Liver (tissue), 9 donors: ENCODE results near the gene MDM2. TPM values are rescaled to one million over a fixed set of nuclear protein-coding genes. Genes with fewer than 3 reads are reported as not detected.

ENCODE experiments used
- DNase-seq: peaks from one replicate; pipeline ENCODE4 v3.0.0-alpha.2; 2017; ENCODE audit warnings: low spot score
- H3K27ac ChIP-seq, 2 donors: one replicate each; pipeline ENCODE4 v1.7.0; 2013; ENCODE audit warnings: inconsistent platforms in 2 of 2, low read length in 2 of 2, control low read depth in 1 of 2, low read depth in 1 of 2, mild to moderate bottlenecking in 1 of 2
- H3K27me3 ChIP-seq, 4 donors: one replicate each; pipeline versions ENCODE4 v1.6.1 to v1.7.0; 2013; ENCODE audit warnings: low read length in 3 of 4, inconsistent platforms in 1 of 4, mild to moderate bottlenecking in 1 of 4, moderate library complexity in 1 of 4; ENCODE audit not compliant: control insufficient read depth in 4 of 4, insufficient read depth in 4 of 4
- H3K36me3 ChIP-seq, 4 donors: one replicate each; pipeline versions ENCODE4 v1.6.1 to v1.7.0; 2013; ENCODE audit warnings: low read length in 3 of 4, mild to moderate bottlenecking in 3 of 4, low read depth in 1 of 4, moderate library complexity in 1 of 4; ENCODE audit not compliant: control insufficient read depth in 4 of 4, insufficient read depth in 3 of 4
- H3K4me1 ChIP-seq, 4 donors: one replicate each; pipeline versions ENCODE4 v1.6.1 to v1.7.0; 2013; ENCODE audit warnings: low read length in 3 of 4, mild to moderate bottlenecking in 3 of 4, moderate library complexity in 1 of 4; ENCODE audit not compliant: control insufficient read depth in 4 of 4, insufficient read depth in 4 of 4
- H3K4me3 ChIP-seq, 3 donors: one replicate each; pipeline versions ENCODE4 v1.6.1 to v1.7.0; 2013; ENCODE audit warnings: low read length in 3 of 3, control low read depth in 1 of 3, low read depth in 1 of 3, mild to moderate bottlenecking in 1 of 3
- H3K9ac ChIP-seq, 2 donors: one replicate each; pipeline ENCODE4 v1.7.0; 2013; ENCODE audit warnings: low read length in 2 of 2, mild to moderate bottlenecking in 2 of 2, moderate library complexity in 2 of 2, control low read depth in 1 of 2, low read depth in 1 of 2
- H3K9me3 ChIP-seq, 4 donors: one replicate each; pipeline versions ENCODE4 v1.6.1 to v1.7.0; 2013; ENCODE audit warnings: low read length in 3 of 4; ENCODE audit not compliant: control insufficient read depth in 4 of 4
- CTCF ChIP-seq: fragments of 150-350 bp; IDR thresholded peaks from 2 replicates; pipeline ENCODE4 v1.5.1; 2017; ENCODE audit warnings: improper control_type of control experiment, low read depth, low read length; ENCODE audit not compliant: missing input control
- EGR1 ChIP-seq, 2 donors: IDR thresholded peaks; 2 replicates each; pipeline ENCODE4 v1.6.1; 2016 to 2018; ENCODE audit warnings: antibody characterized with exemption in 2 of 2, low read depth in 2 of 2
- FOXA1 ChIP-seq: IDR thresholded peaks from 2 replicates; pipeline ENCODE4 v1.6.1; 2016; ENCODE audit warnings: antibody characterized with exemption
- FOXA2 ChIP-seq: IDR thresholded peaks from 2 replicates; pipeline ENCODE4 v1.6.1; 2016; ENCODE audit warnings: antibody characterized with exemption
- GABPA ChIP-seq, 2 donors: IDR thresholded peaks in 1 of 2; conservative IDR thresholded peaks in 1 of 2; 2 replicates each; pipeline ENCODE4 v1.6.1; 2016; ENCODE audit warnings: antibody characterized with exemption in 2 of 2, mild to moderate bottlenecking in 1 of 2, moderate library complexity in 1 of 2
- HNF4A ChIP-seq, 2 donors: conservative IDR thresholded peaks; 2 replicates each; pipeline ENCODE4 v1.6.1; 2016; ENCODE audit warnings: antibody characterized with exemption in 2 of 2, mild to moderate bottlenecking in 2 of 2
- HNF4G ChIP-seq: IDR thresholded peaks from 2 replicates; pipeline ENCODE4 v1.6.1; 2016; ENCODE audit warnings: antibody characterized with exemption
- JUND ChIP-seq, 2 donors: IDR thresholded peaks; 2 replicates each; pipeline ENCODE4 v1.6.1; 2016; ENCODE audit warnings: antibody characterized with exemption in 2 of 2
- NR2F2 ChIP-seq: IDR thresholded peaks from 2 replicates; pipeline ENCODE4 v1.6.1; 2016; ENCODE audit warnings: antibody characterized with exemption
- RAD21 ChIP-seq, 2 donors: IDR thresholded peaks; 2 replicates each; pipeline ENCODE4 v1.6.1; 2016; ENCODE audit warnings: antibody characterized with exemption in 2 of 2, mild to moderate bottlenecking in 2 of 2
- REST ChIP-seq: IDR thresholded peaks from 2 replicates; pipeline ENCODE4 v1.6.1; 2016; ENCODE audit warnings: antibody characterized with exemption, mild to moderate bottlenecking
- RXRA ChIP-seq, 2 donors: IDR thresholded peaks; 2 replicates each; pipeline ENCODE4 v1.6.1; 2017 to 2018; ENCODE audit warnings: antibody characterized with exemption in 2 of 2, mild to moderate bottlenecking in 1 of 2
- SP1 ChIP-seq: IDR thresholded peaks from 2 replicates; pipeline ENCODE4 v1.6.1; 2018; ENCODE audit warnings: antibody characterized with exemption, mild to moderate bottlenecking
- TAF1 ChIP-seq: conservative IDR thresholded peaks from 2 replicates; pipeline ENCODE4 v1.6.1; 2016; ENCODE audit warnings: antibody characterized with exemption, mild to moderate bottlenecking
- YY1 ChIP-seq: IDR thresholded peaks from 2 replicates; pipeline ENCODE4 v1.6.1; 2016; ENCODE audit warnings: antibody characterized with exemption, mild to moderate bottlenecking
- WGBS: extraction: QIAGEN DNeasy Blood & Tissue Kit; methylation state at CpG from one replicate; pipeline ENCODE4 v1.1.7; 2013; 5-methylcytosine and 5-hydroxymethylcytosine counted together
- polyA plus RNA-seq, 2 donors: library from polyadenylated mRNA; stranded (reverse) in 1 of 2; unstranded in 1 of 2; fragments of 200-250 nt in 1 of 2; fragments of >200 nt in 1 of 2; fragmentation: Nextera tagmentation in 1 of 2; extraction: Ambion mirVana in 1 of 2; gene quantifications; one replicate each; pipeline versions ENCODE4 v1.2.1 to v1.2.3, GENCODE V29; 2013 to 2015
- total RNA-seq, 2 donors: library from RNA; depleted of rRNA; stranded (reverse); fragments of >200 nt; gene quantifications; one replicate each; pipeline ENCODE4 v1.2.3, GENCODE V29; 2014
- TF ChIP-seq, protein P1 (sequence below): IDR thresholded peaks from 2 replicates; pipeline ENCODE4 v1.6.1; 2016; ENCODE audit warnings: antibody characterized with exemption
- TF ChIP-seq, protein P2 (sequence below): IDR thresholded peaks from 2 replicates; pipeline ENCODE4 v1.6.1; 2016; ENCODE audit warnings: antibody characterized with exemption
- TF ChIP-seq, protein P3 (sequence below): IDR thresholded peaks from 2 replicates; pipeline ENCODE4 v1.6.1; 2016; ENCODE audit warnings: antibody characterized with exemption
- donor health status: healthy.
- donor health status: healthy.
- donor health status: healthy.
- donor health status: healthy.
- donor health status: healthy.

MDM2 gene
- total and polyA plus RNA-seq, 4 donors, result 10.1 to 69.4 (median 36.9) TPM

GRCh38 chr12:68855111-68855510 is 47.1 kb downstream of the MDM2 start:
- TF ChIP-seq GABPA (IDR thresholded peaks at IDR 0.05 in 1 of 2, conservative IDR thresholded peaks at IDR 0.05 in 1 of 2) (no peak), SP1 (no peak), HNF4G (no peak), NR2F2 (no peak), HNF4A (conservative IDR thresholded peaks at IDR 0.05) (no peak), EGR1 (IDR thresholded peaks at IDR 0.05; ENCODE audit: low read depth in 2 of 2) (no peak), FOXA2 (no peak), JUND (IDR thresholded peaks at IDR 0.05) (no peak), FOXA1 (no peak), CTCF (no peak)
- TF ChIP-seq, protein P1, sequence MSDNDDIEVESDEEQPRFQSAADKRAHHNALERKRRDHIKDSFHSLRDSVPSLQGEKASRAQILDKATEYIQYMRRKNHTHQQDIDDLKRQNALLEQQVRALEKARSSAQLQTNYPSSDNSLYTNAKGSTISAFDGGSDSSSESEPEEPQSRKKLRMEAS, result no peak
- H3K36me3 ChIP-seq, result peaks cover 0 to 3% (median 1%) of the 10 kb centered on the region in 4 donors
- H3K9ac ChIP-seq, result no peak overlapping the region
- H3K9me3 ChIP-seq, result no peaks in the 10 kb centered on the region
- no peak overlapping the region for H3K27ac ChIP-seq
- peaks cover 0 to 10% (median 3%) of the 10 kb centered on the region in 4 donors for H3K4me1 ChIP-seq
- H3K27me3 ChIP-seq, result no peaks in the 10 kb centered on the region
- WGBS, result 95% methylated on average over 3 of the region's 3 CpGs
- DNase-seq, result no peak
- no peak overlapping the region for H3K4me3 ChIP-seq

DNA sequence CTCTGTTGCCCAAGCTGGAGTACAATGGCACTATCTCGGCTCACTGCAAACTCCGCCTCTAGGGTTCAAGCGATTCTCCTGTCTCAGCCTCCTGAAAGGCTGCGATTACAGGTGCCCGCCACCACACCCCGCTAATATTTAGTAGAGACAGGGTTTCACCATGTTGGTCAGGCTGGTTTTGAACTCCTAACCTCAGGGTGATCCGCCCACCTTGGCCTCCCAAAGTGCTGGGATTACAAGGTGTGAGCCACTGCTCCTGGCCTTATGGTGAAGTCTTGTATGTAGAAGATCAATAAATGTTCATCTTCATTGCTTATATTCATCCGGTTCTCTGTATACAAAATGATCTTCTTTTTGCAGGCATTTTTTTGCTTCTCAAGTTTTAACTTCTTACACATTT is 47.8 kb downstream of the MDM2 start:
- Histone ChIP-seq H3K27me3 (no peaks in the 10 kb centered on the region), H3K4me3 (no peak overlapping the region), H3K4me1 (peaks cover 0 to 6% (median under 1%) of the 10 kb centered on the region in 4 donors), H3K9ac (no peak overlapping the region), H3K27ac (no peak overlapping the region), H3K9me3 (no peaks in the 10 kb centered on the region), H3K36me3 (peaks cover 0 to 3% (median 1%) of the 10 kb centered on the region in 4 donors)
- TF ChIP-seq NR2F2 (no peak), RAD21 (IDR thresholded peaks at IDR 0.05) (no peak)
- no peak for DNase-seq
- over 99% methylated on average over 8 of the region's 8 CpGs for WGBS

- peaks cover 0 to 6% (median 0%) of the 10 kb centered on the region in 4 donors for H3K4me1 ChIP-seq
- 76% methylated on average over 3 of the region's 3 CpGs for WGBS
- H3K27ac ChIP-seq, result no peak overlapping the region
- H3K9ac ChIP-seq, result no peak overlapping the region
- no peak overlapping the region for H3K4me3 ChIP-seq
- peaks cover 0 to 3% (median 1%) of the 10 kb centered on the region in 4 donors for H3K36me3 ChIP-seq
- no peaks in the 10 kb centered on the region for H3K27me3 ChIP-seq
- DNase-seq, result no peak
- H3K9me3 ChIP-seq, result no peaks in the 10 kb centered on the region
- no peak for TF ChIP-seq REST
- no peak for TF ChIP-seq FOXA1
- no peak for TF ChIP-seq YY1
- TF ChIP-seq HNF4G, result no peak
- TF ChIP-seq EGR1 (IDR thresholded peaks at IDR 0.05; ENCODE audit: low read depth in 2 of 2), result no peak
- no peak for TF ChIP-seq HNF4A (conservative IDR thresholded peaks at IDR 0.05)
- TF ChIP-seq, protein P1, result no peak
- no peak for TF ChIP-seq JUND (IDR thresholded peaks at IDR 0.05)
- no peak for TF ChIP-seq SP1
- no peak for TF ChIP-seq NR2F2
- no peak for TF ChIP-seq FOXA2
- no peak for TF ChIP-seq RAD21 (IDR thresholded peaks at IDR 0.05)
- TF ChIP-seq RXRA (IDR thresholded peaks at IDR 0.05), result no peak
- TF ChIP-seq, protein P2, sequence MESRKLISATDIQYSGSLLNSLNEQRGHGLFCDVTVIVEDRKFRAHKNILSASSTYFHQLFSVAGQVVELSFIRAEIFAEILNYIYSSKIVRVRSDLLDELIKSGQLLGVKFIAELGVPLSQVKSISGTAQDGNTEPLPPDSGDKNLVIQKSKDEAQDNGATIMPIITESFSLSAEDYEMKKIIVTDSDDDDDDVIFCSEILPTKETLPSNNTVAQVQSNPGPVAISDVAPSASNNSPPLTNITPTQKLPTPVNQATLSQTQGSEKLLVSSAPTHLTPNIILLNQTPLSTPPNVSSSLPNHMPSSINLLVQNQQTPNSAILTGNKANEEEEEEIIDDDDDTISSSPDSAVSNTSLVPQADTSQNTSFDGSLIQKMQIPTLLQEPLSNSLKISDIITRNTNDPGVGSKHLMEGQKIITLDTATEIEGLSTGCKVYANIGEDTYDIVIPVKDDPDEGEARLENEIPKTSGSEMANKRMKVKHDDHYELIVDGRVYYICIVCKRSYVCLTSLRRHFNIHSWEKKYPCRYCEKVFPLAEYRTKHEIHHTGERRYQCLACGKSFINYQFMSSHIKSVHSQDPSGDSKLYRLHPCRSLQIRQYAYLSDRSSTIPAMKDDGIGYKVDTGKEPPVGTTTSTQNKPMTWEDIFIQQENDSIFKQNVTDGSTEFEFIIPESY, result no peak
- no peak for TF ChIP-seq GABPA (IDR thresholded peaks at IDR 0.05 in 1 of 2, conservative IDR thresholded peaks at IDR 0.05 in 1 of 2)
- no peak for TF ChIP-seq TAF1
- TF ChIP-seq, protein P3, sequence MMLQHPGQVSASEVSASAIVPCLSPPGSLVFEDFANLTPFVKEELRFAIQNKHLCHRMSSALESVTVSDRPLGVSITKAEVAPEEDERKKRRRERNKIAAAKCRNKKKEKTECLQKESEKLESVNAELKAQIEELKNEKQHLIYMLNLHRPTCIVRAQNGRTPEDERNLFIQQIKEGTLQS, result no peak
Observed at GRCh38 chr12:68856510-68856909, 48.5 kb downstream of the MDM2 start.
